ENCODE measurements around the gene PSPH. TPM values are rescaled to one million over a fixed set of nuclear protein-coding genes. Genes with fewer than 3 reads are reported as not detected.

The PSPH gene
- total and polyA plus RNA-seq, 4 donors: 5.5 to 35.9 (median 9.0) TPM

DNA sequence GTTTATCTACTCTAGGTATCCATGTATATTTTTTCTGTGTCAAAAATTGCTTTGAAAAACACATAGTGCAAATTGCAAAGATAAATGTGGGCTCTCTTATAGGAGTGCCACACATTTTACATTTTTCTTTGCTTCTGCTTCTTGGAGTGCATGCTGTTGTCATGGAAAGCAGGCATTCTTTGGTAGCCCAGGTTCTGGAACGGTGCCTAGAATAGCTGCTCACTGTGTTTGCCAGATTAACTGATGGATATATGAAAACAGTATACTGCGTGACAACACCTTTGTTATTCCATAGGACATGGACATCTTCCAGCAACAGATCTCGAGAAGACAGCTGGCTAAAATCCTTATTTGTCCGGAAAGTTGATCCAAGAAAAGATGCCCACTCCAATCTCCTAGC, 73.4 kb downstream of the PSPH start:
- TF ChIP-seq, protein P1, sequence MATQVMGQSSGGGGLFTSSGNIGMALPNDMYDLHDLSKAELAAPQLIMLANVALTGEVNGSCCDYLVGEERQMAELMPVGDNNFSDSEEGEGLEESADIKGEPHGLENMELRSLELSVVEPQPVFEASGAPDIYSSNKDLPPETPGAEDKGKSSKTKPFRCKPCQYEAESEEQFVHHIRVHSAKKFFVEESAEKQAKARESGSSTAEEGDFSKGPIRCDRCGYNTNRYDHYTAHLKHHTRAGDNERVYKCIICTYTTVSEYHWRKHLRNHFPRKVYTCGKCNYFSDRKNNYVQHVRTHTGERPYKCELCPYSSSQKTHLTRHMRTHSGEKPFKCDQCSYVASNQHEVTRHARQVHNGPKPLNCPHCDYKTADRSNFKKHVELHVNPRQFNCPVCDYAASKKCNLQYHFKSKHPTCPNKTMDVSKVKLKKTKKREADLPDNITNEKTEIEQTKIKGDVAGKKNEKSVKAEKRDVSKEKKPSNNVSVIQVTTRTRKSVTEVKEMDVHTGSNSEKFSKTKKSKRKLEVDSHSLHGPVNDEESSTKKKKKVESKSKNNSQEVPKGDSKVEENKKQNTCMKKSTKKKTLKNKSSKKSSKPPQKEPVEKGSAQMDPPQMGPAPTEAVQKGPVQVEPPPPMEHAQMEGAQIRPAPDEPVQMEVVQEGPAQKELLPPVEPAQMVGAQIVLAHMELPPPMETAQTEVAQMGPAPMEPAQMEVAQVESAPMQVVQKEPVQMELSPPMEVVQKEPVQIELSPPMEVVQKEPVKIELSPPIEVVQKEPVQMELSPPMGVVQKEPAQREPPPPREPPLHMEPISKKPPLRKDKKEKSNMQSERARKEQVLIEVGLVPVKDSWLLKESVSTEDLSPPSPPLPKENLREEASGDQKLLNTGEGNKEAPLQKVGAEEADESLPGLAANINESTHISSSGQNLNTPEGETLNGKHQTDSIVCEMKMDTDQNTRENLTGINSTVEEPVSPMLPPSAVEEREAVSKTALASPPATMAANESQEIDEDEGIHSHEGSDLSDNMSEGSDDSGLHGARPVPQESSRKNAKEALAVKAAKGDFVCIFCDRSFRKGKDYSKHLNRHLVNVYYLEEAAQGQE (IDR thresholded peaks at IDR 0.05): no peak
- no peak for TF ChIP-seq GABPA (IDR thresholded peaks at IDR 0.05 in 1 of 2, conservative IDR thresholded peaks at IDR 0.05 in 1 of 2)
- Histone ChIP-seq H3K4me3 (ENCODE audit: low read depth in 1 of 3, low read length in 3 of 3) (no peak overlapping the region), H3K27ac (ENCODE audit: low read depth in 1 of 2, low read length in 2 of 2) (no peak overlapping the region), H3K9me3 (ENCODE audit: control insufficient read depth in 4 of 4, low read length in 3 of 4) (no peaks in the 10 kb centered on the region), H3K9ac (ENCODE audit: low read depth in 1 of 2, low read length in 2 of 2) (no peak overlapping the region), H3K4me1 (ENCODE audit: control insufficient read depth in 4 of 4, insufficient read depth in 4 of 4, low read length in 3 of 4) (peaks cover 0 to 1% (median 0%) of the 10 kb centered on the region in 4 donors), H3K27me3 (ENCODE audit: control insufficient read depth in 4 of 4, insufficient read depth in 4 of 4, low read length in 3 of 4) (no peaks in the 10 kb centered on the region), H3K36me3 (ENCODE audit: control insufficient read depth in 4 of 4, insufficient read depth in 3 of 4, low read depth in 1 of 4, low read length in 3 of 4) (peaks cover 5 to 40% (median 36%) of the 10 kb centered on the region in 4 donors)
- 81% methylated on average over 4 of the region's 4 CpGs for WGBS
- no peak for DNase-seq (ENCODE audit: low spot score)

DNA sequence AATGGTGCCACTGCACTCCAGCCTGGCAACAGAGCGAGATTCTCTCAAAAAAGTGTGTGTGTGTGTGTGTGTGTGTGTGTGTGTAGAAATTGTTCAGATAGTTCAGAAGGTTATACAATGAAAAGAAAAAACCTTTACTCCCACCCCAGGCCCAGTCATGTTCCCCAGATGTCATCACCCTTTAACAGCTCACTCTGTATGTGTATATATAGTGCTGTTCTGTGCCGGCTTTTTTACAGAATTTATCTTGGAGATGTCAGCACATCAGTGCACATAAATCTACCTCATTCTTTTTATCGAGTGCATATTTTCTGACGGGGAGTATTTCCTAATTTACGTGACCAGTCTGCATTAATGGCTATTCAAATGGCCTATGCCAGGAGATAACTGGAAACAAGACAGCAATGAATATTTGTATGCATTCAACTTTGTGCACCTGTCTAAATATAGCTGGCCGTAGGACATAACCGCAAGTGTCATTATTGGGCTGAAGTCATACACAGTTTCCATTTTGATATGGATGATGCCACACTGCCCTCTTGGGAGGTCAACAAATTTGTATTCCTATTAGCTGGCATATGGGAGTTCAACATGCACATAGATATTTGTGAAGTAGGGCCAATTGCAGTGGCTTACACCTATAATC, 75.1 kb downstream of the PSPH start:
- peaks cover 0 to 1% (median 0%) of the 10 kb centered on the region in 4 donors for H3K4me1 ChIP-seq (ENCODE audit: control insufficient read depth in 4 of 4, insufficient read depth in 4 of 4, low read length in 3 of 4)
- H3K27me3 ChIP-seq (ENCODE audit: control insufficient read depth in 4 of 4, insufficient read depth in 4 of 4, low read length in 3 of 4): no peaks in the 10 kb centered on the region
- no peak for DNase-seq (ENCODE audit: low spot score)
- H3K27ac ChIP-seq (ENCODE audit: low read depth in 1 of 2, low read length in 2 of 2): no peak overlapping the region
- no peak overlapping the region for H3K4me3 ChIP-seq (ENCODE audit: low read depth in 1 of 3, low read length in 3 of 3)
- peaks cover 4 to 30% (median 24%) of the 10 kb centered on the region in 4 donors for H3K36me3 ChIP-seq (ENCODE audit: control insufficient read depth in 4 of 4, insufficient read depth in 3 of 4, low read depth in 1 of 4, low read length in 3 of 4)
- no peak overlapping the region for H3K9ac ChIP-seq (ENCODE audit: low read depth in 1 of 2, low read length in 2 of 2)
- WGBS: 92% methylated on average over 7 of the region's 7 CpGs
- TF ChIP-seq, protein P2, sequence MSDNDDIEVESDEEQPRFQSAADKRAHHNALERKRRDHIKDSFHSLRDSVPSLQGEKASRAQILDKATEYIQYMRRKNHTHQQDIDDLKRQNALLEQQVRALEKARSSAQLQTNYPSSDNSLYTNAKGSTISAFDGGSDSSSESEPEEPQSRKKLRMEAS (IDR thresholded peaks at IDR 0.05): no peak
- no peak for TF ChIP-seq HNF4G (IDR thresholded peaks at IDR 0.05)
- no peak for TF ChIP-seq NR2F2 (IDR thresholded peaks at IDR 0.05)
- no peak for TF ChIP-seq YY1 (IDR thresholded peaks at IDR 0.05)
- no peak for TF ChIP-seq FOXA2 (IDR thresholded peaks at IDR 0.05)
- TF ChIP-seq RXRA (IDR thresholded peaks at IDR 0.05): no peak
- TF ChIP-seq EGR1 (IDR thresholded peaks at IDR 0.05; ENCODE audit: low read depth in 2 of 2): no peak
- TF ChIP-seq, protein P3, sequence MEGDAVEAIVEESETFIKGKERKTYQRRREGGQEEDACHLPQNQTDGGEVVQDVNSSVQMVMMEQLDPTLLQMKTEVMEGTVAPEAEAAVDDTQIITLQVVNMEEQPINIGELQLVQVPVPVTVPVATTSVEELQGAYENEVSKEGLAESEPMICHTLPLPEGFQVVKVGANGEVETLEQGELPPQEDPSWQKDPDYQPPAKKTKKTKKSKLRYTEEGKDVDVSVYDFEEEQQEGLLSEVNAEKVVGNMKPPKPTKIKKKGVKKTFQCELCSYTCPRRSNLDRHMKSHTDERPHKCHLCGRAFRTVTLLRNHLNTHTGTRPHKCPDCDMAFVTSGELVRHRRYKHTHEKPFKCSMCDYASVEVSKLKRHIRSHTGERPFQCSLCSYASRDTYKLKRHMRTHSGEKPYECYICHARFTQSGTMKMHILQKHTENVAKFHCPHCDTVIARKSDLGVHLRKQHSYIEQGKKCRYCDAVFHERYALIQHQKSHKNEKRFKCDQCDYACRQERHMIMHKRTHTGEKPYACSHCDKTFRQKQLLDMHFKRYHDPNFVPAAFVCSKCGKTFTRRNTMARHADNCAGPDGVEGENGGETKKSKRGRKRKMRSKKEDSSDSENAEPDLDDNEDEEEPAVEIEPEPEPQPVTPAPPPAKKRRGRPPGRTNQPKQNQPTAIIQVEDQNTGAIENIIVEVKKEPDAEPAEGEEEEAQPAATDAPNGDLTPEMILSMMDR (IDR thresholded peaks at IDR 0.05; ENCODE audit: low read depth, low read length, missing input control): no peak
- no peak for TF ChIP-seq SP1 (IDR thresholded peaks at IDR 0.05)
- TF ChIP-seq TAF1 (conservative IDR thresholded peaks at IDR 0.05): no peak
- TF ChIP-seq, protein P4, sequence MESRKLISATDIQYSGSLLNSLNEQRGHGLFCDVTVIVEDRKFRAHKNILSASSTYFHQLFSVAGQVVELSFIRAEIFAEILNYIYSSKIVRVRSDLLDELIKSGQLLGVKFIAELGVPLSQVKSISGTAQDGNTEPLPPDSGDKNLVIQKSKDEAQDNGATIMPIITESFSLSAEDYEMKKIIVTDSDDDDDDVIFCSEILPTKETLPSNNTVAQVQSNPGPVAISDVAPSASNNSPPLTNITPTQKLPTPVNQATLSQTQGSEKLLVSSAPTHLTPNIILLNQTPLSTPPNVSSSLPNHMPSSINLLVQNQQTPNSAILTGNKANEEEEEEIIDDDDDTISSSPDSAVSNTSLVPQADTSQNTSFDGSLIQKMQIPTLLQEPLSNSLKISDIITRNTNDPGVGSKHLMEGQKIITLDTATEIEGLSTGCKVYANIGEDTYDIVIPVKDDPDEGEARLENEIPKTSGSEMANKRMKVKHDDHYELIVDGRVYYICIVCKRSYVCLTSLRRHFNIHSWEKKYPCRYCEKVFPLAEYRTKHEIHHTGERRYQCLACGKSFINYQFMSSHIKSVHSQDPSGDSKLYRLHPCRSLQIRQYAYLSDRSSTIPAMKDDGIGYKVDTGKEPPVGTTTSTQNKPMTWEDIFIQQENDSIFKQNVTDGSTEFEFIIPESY (IDR thresholded peaks at IDR 0.05): no peak
- TF ChIP-seq, protein P1 (IDR thresholded peaks at IDR 0.05): no peak
- no peak for TF ChIP-seq JUND (IDR thresholded peaks at IDR 0.05)
- no peaks in the 10 kb centered on the region for H3K9me3 ChIP-seq (ENCODE audit: control insufficient read depth in 4 of 4, low read length in 3 of 4)

Data from liver (tissue), 9 donors.